Pancreas (tissue), 10 donors: Measurements from ENCODE around the gene FOXL1. TPM values are rescaled to one million over a fixed set of nuclear protein-coding genes. Genes with fewer than 3 reads are reported as not detected.

Source experiments
- ATAC-seq, 4 donors: fragments of 200-7000 bp; cut with Tn5 transposase; one replicate each; pipeline versions ENCODE4 v1.8.0 to v1.9.1; 2020; ENCODE audit warnings: mild to moderate bottlenecking in 4 of 4, moderate library complexity in 4 of 4
- DNase-seq, 6 donors: peaks; one replicate each; pipeline ENCODE4 v3.0.0-alpha.2; 2020
- FAIRE-seq: peaks from 2 replicates; lab custom pipeline; 2012; peaks lifted over from hg19 to GRCh38; lab: Jason Lieb, UNC
- H3K27ac ChIP-seq, 4 donors: fragments of 200-600 bp; sonication (generic); 1 replicate in 3 of 4; 2 replicates in 1 of 4; pipeline versions ENCODE4 v1.5.0 to v1.8.0; 2020
- H3K27me3 ChIP-seq, 4 donors: fragments of 200-600 bp; one replicate each; pipeline ENCODE4 v1.8.0; 2021
- H3K36me3 ChIP-seq, 3 donors: fragments of 200-600 bp; sonication (generic) in 1 of 3; one replicate each; pipeline versions ENCODE4 v1.5.0 to v1.8.0; 2020 to 2021
- H3K4me1 ChIP-seq, 3 donors: fragments of 200-600 bp; one replicate each; pipeline ENCODE4 v1.8.0; 2021
- H3K4me3 ChIP-seq, 4 donors: fragments of 200-600 bp; sonication (generic) in 2 of 4; one replicate each; pipeline versions ENCODE4 v1.5.0 to v1.8.0; 2020 to 2021
- H3K9me3 ChIP-seq, 4 donors: fragments of 200-600 bp; one replicate each; pipeline ENCODE4 v1.8.0; 2021
- CTCF ChIP-seq, 4 donors: fragments of 200-600 bp; sonication (generic) in 3 of 4; IDR thresholded peaks; one replicate each; pipeline versions ENCODE4 v1.5.0 to v1.8.0; 2021; ENCODE audit warnings: antibody characterized with exemption in 4 of 4
- WGBS, 2 donors: extraction: QIAGEN DNeasy Blood & Tissue Kit; methylation state at CpG; one replicate each; pipeline ENCODE4 v1.1.7; 2013; 5-methylcytosine and 5-hydroxymethylcytosine counted together
- intact Hi-C, 3 donors: fragments of 100-400 bp; cut with DNase I; formaldehyde crosslinking; loops; one replicate each; pipeline versions ENCODE4 v1.11.1 to v1.14.2; 2022
- polyA plus RNA-seq, 2 donors: library from polyadenylated mRNA; stranded (reverse); fragments of 200-250 nt; gene quantifications; one replicate each; pipeline ENCODE4 v1.2.3, GENCODE V29; 2013
- total RNA-seq, 6 donors: library from RNA; stranded (reverse); fragmentation: NEBNext Ultra II Directional in 4 of 6; extraction: Animal tissue kit (Norgen Biotek cat#: 25700) in 4 of 6; gene quantifications; one replicate each; pipeline versions ENCODE4 v1.2.1 to v1.2.4, GENCODE V29; 2021 to 2023
- donor health status: healthy with polysubstance abuse.
- donor health status: DM: no; HTN: no; CAD: no; lungs with moderate emphysema.
- donor health status: DM: no; HTN: no; CAD: no.
- donor health status: control.
- donor health status: control.
- donor health status: Bipolar disorder and iron deficiency.
- donor health status: DM: yes; HTN: yes; CAD: no.
- donor health status: DM: no; HTN: no; CAD: no.
- donor health status: DM: no; HTN: no; CAD: no.
- donor health status: DM: yes; HTN: yes; CAD: no.

The FOXL1 gene
- total and polyA plus RNA-seq, 8 donors: 0.06 to 0.18 (median 0.08) TPM; not detected in 2

- no peak for FAIRE-seq
- peaks cover 0 to 7% (median 0%) of the 10 kb centered on the region in 3 donors for H3K4me1 ChIP-seq
- DNase-seq: no peak
- H3K9me3 ChIP-seq: no peaks in the 10 kb centered on the region
- WGBS, 2 donors: 36 to 37% methylated on average over 17 of the region's 17 CpGs
- no peak overlapping the region for H3K27ac ChIP-seq
- no peak for TF ChIP-seq CTCF (IDR thresholded peaks at IDR 0.05)
- peaks cover 0 to 48% (median 8%) of the 10 kb centered on the region in 4 donors for H3K27me3 ChIP-seq
- H3K4me3 ChIP-seq: peak overlapping the region in 2 of 4 donors; percentile 22 to 36
- H3K36me3 ChIP-seq: no peaks in the 10 kb centered on the region
- intact Hi-C loops: loop anchor here in 2 of 3 donors (10.0 kb wide), 2 partner anchors 480 to 500 kb away; no protein-coding TSS in a partner anchor
- ATAC-seq: no peak
Observed at GRCh38 chr16:86575095-86575685, 3.2 kb upstream of the FOXL1 start.

- TF ChIP-seq CTCF (IDR thresholded peaks at IDR 0.05): peak in 2 of 4 donors; percentile 11 to 14
- peak overlapping the region in 2 of 4 donors; percentile 22 to 36 for H3K4me3 ChIP-seq
- intact Hi-C loops: loop anchor here in 2 of 3 donors (10.0 kb wide), 2 partner anchors 479 to 499 kb away; no protein-coding TSS in a partner anchor
- peaks cover 0 to 7% (median 0%) of the 10 kb centered on the region in 3 donors for H3K4me1 ChIP-seq
- peaks cover 0 to 56% (median 8%) of the 10 kb centered on the region in 4 donors for H3K27me3 ChIP-seq
- DNase-seq (peak; percentile 40 to 79 (median 62)), FAIRE-seq (no peak), ATAC-seq (peak; percentile 79 to 94 (median 87))
- no peaks in the 10 kb centered on the region for H3K36me3 ChIP-seq
- WGBS, 2 donors: 1 to 2% methylated on average over 53 to 54 of the region's 54 CpGs
- no peaks in the 10 kb centered on the region for H3K9me3 ChIP-seq
- no peak overlapping the region for H3K27ac ChIP-seq
Observed at GRCh38 chr16:86575754-86576557, 2.4 kb upstream of the FOXL1 start.

GRCh38 chr16:86576591-86577313 is 1.6 kb upstream of the FOXL1 start:
- no peak for TF ChIP-seq CTCF (IDR thresholded peaks at IDR 0.05)
- no peaks in the 10 kb centered on the region for H3K36me3 ChIP-seq
- intact Hi-C loops: loop anchor here in 2 of 3 donors (10.0 kb wide), 2 partner anchors 478 to 498 kb away; no protein-coding TSS in a partner anchor
- WGBS, 2 donors: 9 to 10% methylated on average over 33 of the region's 33 CpGs
- peaks cover 0 to 51% (median 8%) of the 10 kb centered on the region in 4 donors for H3K27me3 ChIP-seq
- peak overlapping the region in 1 of 4 donors; percentile 36 for H3K4me3 ChIP-seq
- no peak for FAIRE-seq
- H3K27ac ChIP-seq: no peak overlapping the region
- no peaks in the 10 kb centered on the region for H3K9me3 ChIP-seq
- peaks cover 0 to 7% (median 0%) of the 10 kb centered on the region in 3 donors for H3K4me1 ChIP-seq
- ATAC-seq: peak in 3 of 4 donors; percentile 10 to 36 (median 24)
- DNase-seq: no peak

GRCh38 chr16:86577314-86577971 is 906 bp upstream of the FOXL1 start:
- DNase-seq (no peak), FAIRE-seq (no peak), ATAC-seq (no peak)
- no peaks in the 10 kb centered on the region for H3K9me3 ChIP-seq
- H3K27ac ChIP-seq: no peak overlapping the region
- H3K4me1 ChIP-seq: peaks cover 0 to 7% (median 0%) of the 10 kb centered on the region in 3 donors
- no peaks in the 10 kb centered on the region for H3K36me3 ChIP-seq
- intact Hi-C loops: loop anchor here in 2 of 3 donors (10.0 kb wide), 2 partner anchors 477 to 497 kb away; no protein-coding TSS in a partner anchor
- WGBS, 2 donors: 40 to 47% methylated on average over 12 of the region's 12 CpGs
- no peak for TF ChIP-seq CTCF (IDR thresholded peaks at IDR 0.05)
- H3K27me3 ChIP-seq: peaks cover 0 to 45% (median 8%) of the 10 kb centered on the region in 4 donors
- H3K4me3 ChIP-seq: no peak overlapping the region
